K562 (cell line): ENCODE results near the gene CAPN13. TPM values are rescaled to one million over a fixed set of nuclear protein-coding genes. Genes with fewer than 3 reads are reported as not detected.

Experiments
- ATAC-seq: fragments of 200-7000 bp; cut with Tn5 transposase; 3 replicates; pipeline ENCODE4 v1.9.1; 2020; ENCODE audit warnings: moderate library complexity
- BruUV-seq: library from RNA; stranded (reverse); fragments of 400-500 nt; replicated peaks from 2 replicates; lab custom pipeline; 2021; lab: Mats Ljungman, UMichigan
- CTCF ChIA-PET: fragments of 300-600 bp; formaldehyde crosslinking; extraction: SDS; loops from one replicate; lab custom pipeline; 2021; ENCODE audit warnings: low intra/inter-chr PET ratio; lab: Yijun Ruan, JAX
- POLR2A ChIA-PET: fragments of 300-600, 350-650 bp; sonication (Branson Sonifier 250); formaldehyde crosslinking; extraction: SDS; loops from one replicate; lab custom pipeline; 2021; ENCODE audit warnings: antibody characterized with exemption, inconsistent platforms; lab: Yijun Ruan, JAX
- DNase-seq, 4 experiments: peaks; one replicate each; pipeline versions ENCODE4 v3.0.0 to v3.0.0-alpha.2; 2011 to 2018; ENCODE audit warnings: low spot score in 3 of 4, mixed read lengths in 3 of 4; ENCODE audit errors: extremely low read depth in 1 of 4
- FAIRE-seq: peaks from 2 replicates; lab custom pipeline; 2011; peaks lifted over from hg19 to GRCh38; lab: Jason Lieb, UNC
- H2AFZ ChIP-seq: 2 replicates; pipeline ENCODE4 v1.6.0; 2011; ENCODE audit warnings: low read depth, low read length, control low read depth, inconsistent platforms
- H3K27ac ChIP-seq: fragments of 200-600 bp; 3 replicates; pipeline ENCODE4 v1.8.0; 2011; ENCODE audit warnings: low read depth, mild to moderate bottlenecking, control low read depth, inconsistent platforms, low read length, moderate library complexity, mixed read lengths; ENCODE audit errors: extremely low read depth
- H3K27me3 ChIP-seq, 2 experiments: fragments of 300-600 bp in 1 of 2; 2 replicates in 1 of 2; 3 replicates in 1 of 2; pipeline versions ENCODE4 v1.6.0 to v1.8.0; 2011; ENCODE audit warnings: inconsistent platforms in 2 of 2, low read length in 2 of 2, mild to moderate bottlenecking in 1 of 2, mixed read lengths in 1 of 2, moderate library complexity in 1 of 2; ENCODE audit not compliant: control insufficient read depth in 2 of 2, insufficient read depth in 2 of 2
- H3K36me3 ChIP-seq: fragments of 300-600 bp; 3 replicates; pipeline ENCODE4 v1.8.0; 2011; ENCODE audit warnings: mild to moderate bottlenecking, low read length, inconsistent platforms; ENCODE audit not compliant: control insufficient read depth, insufficient read depth
- H3K4me1 ChIP-seq, 2 experiments: fragments of 200-600 bp in 1 of 2; replicated peaks in 1 of 2; 2 replicates in 1 of 2; 3 replicates in 1 of 2; pipeline versions ENCODE4 v1.5.1 to v1.8.0; 2011; ENCODE audit warnings: inconsistent platforms in 2 of 2, low read length in 2 of 2, mild to moderate bottlenecking in 1 of 2, mixed read lengths in 1 of 2, moderate library complexity in 1 of 2; ENCODE audit not compliant: control insufficient read depth in 2 of 2, insufficient read depth in 2 of 2
- H3K4me2 ChIP-seq: 2 replicates; pipeline ENCODE4 v1.6.1; 2011; ENCODE audit warnings: low read length, control low read depth, inconsistent platforms, mixed read lengths; ENCODE audit not compliant: insufficient read depth
- H3K4me3 ChIP-seq: fragments of 200-600 bp; sonication (generic), shearing (Covaris generic); 2 replicates; pipeline ENCODE4 v1.5.1; 2016; ENCODE audit warnings: control low read depth, inconsistent platforms
- H3K79me2 ChIP-seq: fragments of 200-600 bp; 3 replicates; pipeline ENCODE4 v1.8.0; 2011; ENCODE audit warnings: low read length, inconsistent platforms; ENCODE audit not compliant: control insufficient read depth, insufficient read depth
- H3K9ac ChIP-seq, 2 experiments: 2 replicates each; pipeline versions ENCODE4 v1.6.0 to v1.6.1; 2011; ENCODE audit warnings: low read depth in 2 of 2, low read length in 2 of 2, control low read depth in 1 of 2, inconsistent platforms in 1 of 2, mild to moderate bottlenecking in 1 of 2, mixed read lengths in 1 of 2; ENCODE audit not compliant: insufficient read depth in 1 of 2
- H3K9me1 ChIP-seq: one replicate; pipeline ENCODE4 v1.6.0; 2011; ENCODE audit warnings: inconsistent platforms, mild to moderate bottlenecking, low read length, moderate library complexity; ENCODE audit not compliant: control insufficient read depth, insufficient read depth
- H3K9me3 ChIP-seq: replicated peaks from 2 replicates; pipeline ENCODE4 v1.5.1; 2011; ENCODE audit warnings: low read depth, low read length, inconsistent platforms; ENCODE audit not compliant: control insufficient read depth, insufficient read depth
- H4K20me1 ChIP-seq: replicated peaks from 2 replicates; pipeline ENCODE4 v1.6.1; 2011; ENCODE audit warnings: low read length, inconsistent platforms, mixed read lengths; ENCODE audit not compliant: control insufficient read depth, insufficient read depth
- CEBPG ChIP-seq, 3 experiments: fragments of 200-800 bp in 1 of 3; sonication (Bioruptor generic) in 1 of 3; sonication (generic) in 1 of 3; formaldehyde crosslinking in 1 of 3; IDR thresholded peaks in 2 of 3; conservative IDR thresholded peaks in 1 of 3; 2 replicates each; pipeline versions ENCODE4 v1.6.1 to v1.8.0; 2016 to 2022; ENCODE audit warnings: missing compliant biosample characterization in 2 of 3, missing genetic modification characterization in 2 of 3, mild to moderate bottlenecking in 1 of 3, missing genetic modification reagents in 1 of 3
- DPF2 ChIP-seq: fragments of 450-650 bp; IDR thresholded peaks from 2 replicates; pipeline ENCODE4 v1.6.1; 2016
- FOXK1 ChIP-seq: sonication (generic); formaldehyde crosslinking; IDR thresholded peaks from 2 replicates; pipeline ENCODE4 v1.8.0; 2022; ENCODE audit warnings: missing genetic modification reagents, mild to moderate bottlenecking, borderline replicate concordance
- JUND ChIP-seq, 2 experiments: IDR thresholded peaks; 2 replicates in 1 of 2; 3 replicates in 1 of 2; pipeline ENCODE4 v1.6.1; 2011; ENCODE audit warnings: borderline replicate concordance in 2 of 2, low read depth in 2 of 2, low read length in 2 of 2, improper control_type of control experiment in 1 of 2, missing biosample characterization in 1 of 2, missing genetic modification characterization in 1 of 2, missing genetic modification reagents in 1 of 2
- MCM3 ChIP-seq: fragments of 450-650 bp; IDR thresholded peaks from 2 replicates; pipeline ENCODE4 v1.6.1; 2016
- RBBP5 ChIP-seq: fragments of 200-600 bp; sonication (generic); IDR thresholded peaks from 2 replicates; pipeline ENCODE4 v1.6.1; 2012; ENCODE audit warnings: borderline replicate concordance, mild to moderate bottlenecking, low read length, control low read depth, inconsistent platforms; ENCODE audit not compliant: insufficient read depth, poor library complexity, severe bottlenecking
- RUNX1 ChIP-seq: sonication (generic); IDR thresholded peaks from 2 replicates; pipeline ENCODE4 v1.6.1; 2016; ENCODE audit warnings: antibody characterized with exemption, low read depth
- SMAD3 ChIP-seq: fragments of 450-650 bp; formaldehyde crosslinking; conservative IDR thresholded peaks from 2 replicates; pipeline ENCODE4 v1.4.0; 2020; ENCODE audit warnings: mild to moderate bottlenecking
- SRSF7 ChIP-seq: fragments of 200-400 bp; formaldehyde crosslinking; optimal IDR thresholded peaks from 2 replicates; pipeline ENCODE3; 2017; ENCODE audit warnings: mild to moderate bottlenecking, low read depth, low read length
- ZNF764 ChIP-seq: fragments of 250-450 bp; sonication (Bioruptor Pico); IDR thresholded peaks from 2 replicates; pipeline ENCODE4 v1.4.0; 2020; ENCODE audit warnings: low read depth, mild to moderate bottlenecking, moderate library complexity
- WGBS: fragments of 100-300 bp; shearing (Covaris generic); methylation state at CpG from one replicate; pipeline ENCODE4 v1.1.6; 2016; ENCODE audit warnings: low coverage, mixed read lengths; ENCODE audit not compliant: insufficient coverage; ENCODE audit errors: missing lambda C conversion rate; 5-methylcytosine and 5-hydroxymethylcytosine counted together
- in situ Hi-C: fragments of 300-500 bp; cut with MboI; formaldehyde crosslinking; loops from 4 replicates; pipeline ENCODE4 v1.15.0; 2018; ENCODE audit warnings: inconsistent platforms, mixed read lengths
- intact Hi-C: fragments of 100-400 bp; cut with micrococcal nuclease; formaldehyde crosslinking; loops from 2 replicates; pipeline ENCODE4 v1.14.2; 2022
- polyA plus RNA-seq, 8 experiments: library from polyadenylated mRNA; depleted of rRNA in 4 of 8; stranded (reverse) in 5 of 8; unstranded in 3 of 8; fragments of >200 nt; fragmentation: Nextera tagmentation in 2 of 8; fragmentation: Illumina TruSeq in 1 of 8; extraction: Ambion mirVana in 2 of 8; extraction: Trizol in 1 of 8; gene quantifications; 2 replicates each; pipeline versions ENCODE4 v1.2.1 to v1.2.3, GENCODE V29; 2011 to 2014; ENCODE audit warnings: inconsistent platforms in 1 of 8, missing spikeins in 1 of 8
- total RNA-seq, 7 experiments: library from RNA; depleted of rRNA in 6 of 7; stranded (reverse); fragments of >200 nt in 6 of 7; fragmentation: Illumina TruSeq in 2 of 7; extraction: Trizol in 2 of 7; gene quantifications; 2 replicates each; pipeline versions ENCODE4 v1.2.1 to v1.2.3, GENCODE V29; 2011 to 2021; ENCODE audit warnings: low replicate concordance in 1 of 7
- TF ChIP-seq, protein P1 (sequence below): fragments of 200-800 bp; sonication (Bioruptor generic); IDR thresholded peaks from 2 replicates; pipeline ENCODE4 v1.6.1; 2017; ENCODE audit warnings: missing genetic modification characterization, missing compliant biosample characterization
- TF ChIP-seq, protein P2 (sequence below), 2 experiments: fragments of 450-650 bp in 1 of 2; IDR thresholded peaks; 2 replicates each; pipeline ENCODE4 v1.6.1; 2011 to 2017; ENCODE audit warnings: low read depth in 2 of 2, antibody characterized with exemption in 1 of 2, borderline replicate concordance in 1 of 2, low read length in 1 of 2, mild to moderate bottlenecking in 1 of 2, mixed read lengths in 1 of 2; ENCODE audit not compliant: control insufficient read depth in 1 of 2
- TF ChIP-seq, protein P3 (sequence below): sonication (generic); formaldehyde crosslinking; IDR thresholded peaks from 2 replicates; pipeline ENCODE4 v1.8.0; 2022; ENCODE audit warnings: mild to moderate bottlenecking, missing genetic modification reagents, borderline replicate concordance
- TF ChIP-seq, protein P4 (sequence below): sonication (generic); formaldehyde crosslinking; IDR thresholded peaks from 2 replicates; pipeline ENCODE4 v1.9.0; 2022; ENCODE audit warnings: mild to moderate bottlenecking, missing genetic modification reagents

The CAPN13 gene
- total and polyA plus RNA-seq, 9 of the 15 experiments (the other 6 are each of a cell fraction or from before 2014, with no cell fraction given): not detected

DNA sequence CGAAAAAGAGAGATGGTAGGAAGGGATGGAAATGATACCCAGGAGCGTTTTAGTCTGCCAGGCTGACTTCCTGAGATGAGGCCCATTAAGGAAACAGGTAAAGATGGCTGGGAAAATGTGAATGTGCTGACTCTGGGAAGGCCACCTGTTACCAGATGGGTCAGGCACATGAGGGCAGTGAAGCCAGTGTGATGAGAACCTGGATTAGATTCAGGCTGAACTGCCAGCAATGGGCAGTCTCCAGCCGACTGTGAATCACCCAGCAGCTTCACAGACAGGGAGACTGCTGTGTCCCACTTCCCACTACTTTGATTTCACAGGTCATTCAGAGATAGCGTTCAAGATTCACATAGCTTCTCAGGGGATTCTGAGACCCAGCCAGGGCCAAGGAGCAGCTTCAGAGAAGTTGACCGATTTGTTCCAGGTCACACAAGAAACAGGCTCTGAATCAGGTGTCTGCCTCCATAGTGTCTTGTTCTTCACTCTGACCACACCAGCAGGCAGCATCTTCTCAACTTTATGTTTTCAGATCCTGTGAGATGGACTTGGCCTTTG is 26.4 kb downstream of the CAPN13 start:
- H3K36me3 ChIP-seq: no peaks in the 10 kb centered on the region
- H3K27ac ChIP-seq: no peak overlapping the region
- BruUV-seq: no TSS peak
- ChIA-PET POLR2A (no interaction called here), CTCF (no interaction called here)
- no peaks in the 10 kb centered on the region; a peak in 1 of 5 replicates for H3K4me1 ChIP-seq
- no peaks in the 10 kb centered on the region for H3K9me3 ChIP-seq
- in situ Hi-C loops: no loop called here
- no peak overlapping the region for H2AFZ ChIP-seq
- no peak for ATAC-seq
- no peak overlapping the region for H3K4me2 ChIP-seq
- H3K27me3 ChIP-seq: peaks cover 2 to 32% of the 10 kb centered on the region in 2 experiments; a peak in 3 of 5 replicates
- no peaks in the 10 kb centered on the region for H4K20me1 ChIP-seq
- no peak overlapping the region for H3K9ac ChIP-seq
- no peak for DNase-seq
- no peaks in the 10 kb centered on the region for H3K79me2 ChIP-seq
- WGBS: 0% methylated on average over 5 of the region's 5 CpGs
- no peak for FAIRE-seq
- no peak overlapping the region for H3K4me3 ChIP-seq
- H3K9me1 ChIP-seq: no peaks in the 10 kb centered on the region
- intact Hi-C loops: no loop called here
- TF ChIP-seq RUNX1 (no peak), ZNF764 (CRISPR knock-in tag) (no peak), RBBP5 (no peak), JUND (IDR thresholded peaks at IDR 0.05; ENCODE audit: borderline replicate concordance, low read depth, low read length) (no peak), JUND (tag; IDR thresholded peaks at IDR 0.05; ENCODE audit: borderline replicate concordance, low read depth, low read length) (no peak), SMAD3 (no peak), DPF2 (no peak), MCM3 (no peak), FOXK1 (CRISPR knock-in tag) (no peak), SRSF7 (no peak), CEBPG (CRISPR knock-in tag; IDR thresholded peaks at IDR 0.05) (no peak), CEBPG (tag; conservative IDR thresholded peaks at IDR 0.05 in 1 of 2, IDR thresholded peaks at IDR 0.05 in 1 of 2) (no peak)
- TF ChIP-seq, protein P1, sequence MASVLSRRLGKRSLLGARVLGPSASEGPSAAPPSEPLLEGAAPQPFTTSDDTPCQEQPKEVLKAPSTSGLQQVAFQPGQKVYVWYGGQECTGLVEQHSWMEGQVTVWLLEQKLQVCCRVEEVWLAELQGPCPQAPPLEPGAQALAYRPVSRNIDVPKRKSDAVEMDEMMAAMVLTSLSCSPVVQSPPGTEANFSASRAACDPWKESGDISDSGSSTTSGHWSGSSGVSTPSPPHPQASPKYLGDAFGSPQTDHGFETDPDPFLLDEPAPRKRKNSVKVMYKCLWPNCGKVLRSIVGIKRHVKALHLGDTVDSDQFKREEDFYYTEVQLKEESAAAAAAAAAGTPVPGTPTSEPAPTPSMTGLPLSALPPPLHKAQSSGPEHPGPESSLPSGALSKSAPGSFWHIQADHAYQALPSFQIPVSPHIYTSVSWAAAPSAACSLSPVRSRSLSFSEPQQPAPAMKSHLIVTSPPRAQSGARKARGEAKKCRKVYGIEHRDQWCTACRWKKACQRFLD: no peak
- TF ChIP-seq, protein P2, sequence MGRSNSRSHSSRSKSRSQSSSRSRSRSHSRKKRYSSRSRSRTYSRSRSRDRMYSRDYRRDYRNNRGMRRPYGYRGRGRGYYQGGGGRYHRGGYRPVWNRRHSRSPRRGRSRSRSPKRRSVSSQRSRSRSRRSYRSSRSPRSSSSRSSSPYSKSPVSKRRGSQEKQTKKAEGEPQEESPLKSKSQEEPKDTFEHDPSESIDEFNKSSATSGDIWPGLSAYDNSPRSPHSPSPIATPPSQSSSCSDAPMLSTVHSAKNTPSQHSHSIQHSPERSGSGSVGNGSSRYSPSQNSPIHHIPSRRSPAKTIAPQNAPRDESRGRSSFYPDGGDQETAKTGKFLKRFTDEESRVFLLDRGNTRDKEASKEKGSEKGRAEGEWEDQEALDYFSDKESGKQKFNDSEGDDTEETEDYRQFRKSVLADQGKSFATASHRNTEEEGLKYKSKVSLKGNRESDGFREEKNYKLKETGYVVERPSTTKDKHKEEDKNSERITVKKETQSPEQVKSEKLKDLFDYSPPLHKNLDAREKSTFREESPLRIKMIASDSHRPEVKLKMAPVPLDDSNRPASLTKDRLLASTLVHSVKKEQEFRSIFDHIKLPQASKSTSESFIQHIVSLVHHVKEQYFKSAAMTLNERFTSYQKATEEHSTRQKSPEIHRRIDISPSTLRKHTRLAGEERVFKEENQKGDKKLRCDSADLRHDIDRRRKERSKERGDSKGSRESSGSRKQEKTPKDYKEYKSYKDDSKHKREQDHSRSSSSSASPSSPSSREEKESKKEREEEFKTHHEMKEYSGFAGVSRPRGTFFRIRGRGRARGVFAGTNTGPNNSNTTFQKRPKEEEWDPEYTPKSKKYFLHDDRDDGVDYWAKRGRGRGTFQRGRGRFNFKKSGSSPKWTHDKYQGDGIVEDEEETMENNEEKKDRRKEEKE (IDR thresholded peaks at IDR 0.05; ENCODE audit: borderline replicate concordance in 1 of 2, control insufficient read depth in 1 of 2, low read depth in 2 of 2, low read length in 1 of 2): no peak
- TF ChIP-seq, protein P3, sequence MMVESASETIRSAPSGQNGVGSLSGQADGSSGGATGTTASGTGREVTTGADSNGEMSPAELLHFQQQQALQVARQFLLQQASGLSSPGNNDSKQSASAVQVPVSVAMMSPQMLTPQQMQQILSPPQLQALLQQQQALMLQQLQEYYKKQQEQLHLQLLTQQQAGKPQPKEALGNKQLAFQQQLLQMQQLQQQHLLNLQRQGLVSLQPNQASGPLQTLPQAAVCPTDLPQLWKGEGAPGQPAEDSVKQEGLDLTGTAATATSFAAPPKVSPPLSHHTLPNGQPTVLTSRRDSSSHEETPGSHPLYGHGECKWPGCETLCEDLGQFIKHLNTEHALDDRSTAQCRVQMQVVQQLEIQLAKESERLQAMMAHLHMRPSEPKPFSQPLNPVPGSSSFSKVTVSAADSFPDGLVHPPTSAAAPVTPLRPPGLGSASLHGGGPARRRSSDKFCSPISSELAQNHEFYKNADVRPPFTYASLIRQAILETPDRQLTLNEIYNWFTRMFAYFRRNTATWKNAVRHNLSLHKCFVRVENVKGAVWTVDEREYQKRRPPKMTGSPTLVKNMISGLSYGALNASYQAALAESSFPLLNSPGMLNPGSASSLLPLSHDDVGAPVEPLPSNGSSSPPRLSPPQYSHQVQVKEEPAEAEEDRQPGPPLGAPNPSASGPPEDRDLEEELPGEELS (CRISPR knock-in tag): no peak
- TF ChIP-seq, protein P4, sequence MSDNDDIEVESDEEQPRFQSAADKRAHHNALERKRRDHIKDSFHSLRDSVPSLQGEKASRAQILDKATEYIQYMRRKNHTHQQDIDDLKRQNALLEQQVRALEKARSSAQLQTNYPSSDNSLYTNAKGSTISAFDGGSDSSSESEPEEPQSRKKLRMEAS (CRISPR knock-in tag): no peak
